ENCODE measurements around the gene CPVL.

Gene CPVL

GRCh38 chr7:28998105-28998504 is 148.2 kb downstream of the CPVL start:
- Histone ChIP-seq H3K79me2 (ENCODE audit: insufficient read depth, low read length) (no peaks in the 10 kb centered on the region), H4K20me1 (ENCODE audit: insufficient read depth, low read length) (no peaks in the 10 kb centered on the region), H3K36me3 (ENCODE audit: insufficient read depth, low read length) (peaks cover 5% of the 10 kb centered on the region; the same call in 1 of the 2 replicates), H3K9ac (ENCODE audit: low read depth, low read length) (no peak overlapping the region), H3K4me3 (ENCODE audit: low read depth in 1 of 2, low read length in 2 of 2) (no peak overlapping the region), H3K4me1 (ENCODE audit: insufficient read depth, low read length) (no peaks in the 10 kb centered on the region), H3K9me3 (ENCODE audit: insufficient read depth, low read length, severe bottlenecking) (no peaks in the 10 kb centered on the region), H2AFZ (ENCODE audit: low read depth, low read length) (no peak overlapping the region), H3K27ac (ENCODE audit: low read length) (no peak overlapping the region), H3K27me3 (ENCODE audit: insufficient read depth, low read length, poor library complexity) (no peaks in the 10 kb centered on the region), H3K4me2 (ENCODE audit: insufficient read depth, low read length) (no peak overlapping the region)
- DNase-seq (no peak), ATAC-seq (ENCODE audit: insufficient read depth, low read depth) (no peak)
- TF ChIP-seq CTCF (IDR thresholded peaks at IDR 0.05; ENCODE audit: borderline replicate concordance, extremely low read depth, low read length, poor library complexity, severe bottlenecking) (no peak), EZH2 (IDR thresholded peaks at IDR 0.05; ENCODE audit: borderline replicate concordance, low read depth, low read length, severe bottlenecking) (no peak)

GRCh38 chr7:28996836-28997235 is 149.5 kb downstream of the CPVL start:
- Histone ChIP-seq H3K27ac (ENCODE audit: low read length) (no peak overlapping the region), H3K4me3 (ENCODE audit: low read depth in 1 of 2, low read length in 2 of 2) (no peak overlapping the region), H3K9me3 (ENCODE audit: insufficient read depth, low read length, severe bottlenecking) (no peaks in the 10 kb centered on the region), H3K4me2 (ENCODE audit: insufficient read depth, low read length) (no peak overlapping the region), H2AFZ (ENCODE audit: low read depth, low read length) (no peak overlapping the region), H3K4me1 (ENCODE audit: insufficient read depth, low read length) (no peaks in the 10 kb centered on the region), H4K20me1 (ENCODE audit: insufficient read depth, low read length) (no peaks in the 10 kb centered on the region), H3K79me2 (ENCODE audit: insufficient read depth, low read length) (no peaks in the 10 kb centered on the region), H3K36me3 (ENCODE audit: insufficient read depth, low read length) (peaks cover 5% of the 10 kb centered on the region; the same call in 1 of the 2 replicates), H3K9ac (ENCODE audit: low read depth, low read length) (no peak overlapping the region), H3K27me3 (ENCODE audit: insufficient read depth, low read length, poor library complexity) (no peaks in the 10 kb centered on the region)
- TF ChIP-seq CTCF (IDR thresholded peaks at IDR 0.05; ENCODE audit: borderline replicate concordance, extremely low read depth, low read length, poor library complexity, severe bottlenecking) (no peak), EZH2 (IDR thresholded peaks at IDR 0.05; ENCODE audit: borderline replicate concordance, low read depth, low read length, severe bottlenecking) (no peak)
- ATAC-seq (ENCODE audit: insufficient read depth, low read depth): no peak
- no peak for DNase-seq

GRCh38 chr7:28993371-28993770 is 153.0 kb downstream of the CPVL start:
- H3K9me3 ChIP-seq (ENCODE audit: insufficient read depth, low read length, severe bottlenecking): no peaks in the 10 kb centered on the region
- no peak overlapping the region for H2AFZ ChIP-seq (ENCODE audit: low read depth, low read length)

More at GRCh38 chr7:28993371-28993770, 153.0 kb downstream of the CPVL start:
- Histone ChIP-seq H3K27ac (ENCODE audit: low read length) (no peak overlapping the region), H3K27me3 (ENCODE audit: insufficient read depth, low read length, poor library complexity) (no peaks in the 10 kb centered on the region), H3K4me3 (ENCODE audit: low read depth in 1 of 2, low read length in 2 of 2) (no peak overlapping the region), H3K4me1 (ENCODE audit: insufficient read depth, low read length) (no peaks in the 10 kb centered on the region), H4K20me1 (ENCODE audit: insufficient read depth, low read length) (no peaks in the 10 kb centered on the region), H3K9ac (ENCODE audit: low read depth, low read length) (no peak overlapping the region), H3K79me2 (ENCODE audit: insufficient read depth, low read length) (no peaks in the 10 kb centered on the region), H3K4me2 (ENCODE audit: insufficient read depth, low read length) (no peak overlapping the region), H3K36me3 (ENCODE audit: insufficient read depth, low read length) (peaks cover 3% of the 10 kb centered on the region; the same call in 1 of the 2 replicates)
- no peak for DNase-seq
- TF ChIP-seq EZH2 (IDR thresholded peaks at IDR 0.05; ENCODE audit: borderline replicate concordance, low read depth, low read length, severe bottlenecking) (no peak), CTCF (IDR thresholded peaks at IDR 0.05; ENCODE audit: borderline replicate concordance, extremely low read depth, low read length, poor library complexity, severe bottlenecking) (no peak)
- ATAC-seq (ENCODE audit: insufficient read depth, low read depth): no peak
